HUES64 (cell line): ENCODE data around the gene L3MBTL2.
"Not testable (repeated sequence)": the region's sequence is repeated elsewhere in the genome, so short reads cannot be mapped to it uniquely, and the experiment has no call there.

Experiments
- H3K27ac ChIP-seq: 2 replicates; pipeline ENCODE4 v1.7.0; 2013; ENCODE audit warnings: low read depth, low read length, inconsistent platforms
- H3K27me3 ChIP-seq: 2 replicates; pipeline ENCODE4 v1.6.1; 2013; ENCODE audit warnings: mild to moderate bottlenecking, low read length; ENCODE audit not compliant: insufficient read depth
- H3K36me3 ChIP-seq: 2 replicates; pipeline ENCODE4 v1.6.1; 2013; ENCODE audit warnings: mild to moderate bottlenecking, low read length; ENCODE audit not compliant: insufficient read depth
- H3K4me1 ChIP-seq: 2 replicates; pipeline ENCODE4 v1.6.1; 2013; ENCODE audit warnings: mild to moderate bottlenecking, low read length, moderate library complexity; ENCODE audit not compliant: insufficient read depth
- H3K4me3 ChIP-seq: 2 replicates; pipeline ENCODE4 v1.5.1; 2013; ENCODE audit warnings: mild to moderate bottlenecking, low read length, moderate library complexity
- H3K9ac ChIP-seq: 2 replicates; pipeline ENCODE4 v1.6.1; 2013; ENCODE audit warnings: mild to moderate bottlenecking, low read depth, low read length
- H3K9me3 ChIP-seq: 2 replicates; pipeline ENCODE4 v1.6.1; 2013; ENCODE audit warnings: low read depth, low read length; ENCODE audit not compliant: insufficient read depth
- WGBS: fragments of 150-250, 120-280 bp; methylation state at CpG from one replicate; pipeline ENCODE4 v1.1.7; 2013; ENCODE audit warnings: missing lambda C conversion rate; 5-methylcytosine and 5-hydroxymethylcytosine counted together

Gene L3MBTL2

GRCh38 chr22:41257696-41258095 lies 52.6 kb downstream of the L3MBTL2 start:
- H3K27ac ChIP-seq = no peak overlapping the region
- H3K9ac ChIP-seq = no peak overlapping the region; the same call in 1 of the 2 replicates
- 96% methylated on average over 11 of the region's 11 CpGs for WGBS
- no peaks in the 10 kb centered on the region for H3K4me1 ChIP-seq
- no peaks in the 10 kb centered on the region for H3K9me3 ChIP-seq
- no peak overlapping the region for H3K4me3 ChIP-seq
- no peaks in the 10 kb centered on the region for H3K27me3 ChIP-seq
- H3K36me3 ChIP-seq = peaks cover 97% of the 10 kb centered on the region

- H3K27ac ChIP-seq, H3K9ac ChIP-seq, H3K9me3 ChIP-seq, H3K4me3 ChIP-seq, H3K4me1 ChIP-seq, H3K27me3 ChIP-seq: not testable (repeated sequence)
- H3K36me3 ChIP-seq = peaks cover 97% of the 10 kb centered on the region
- 98% methylated on average over 4 of the region's 4 CpGs for WGBS
Observed at GRCh38 chr22:41259756-41260155, 54.6 kb downstream of the L3MBTL2 start.

GRCh38 chr22:41260871-41261270 lies 55.8 kb downstream of the L3MBTL2 start:
- peaks cover 96% of the 10 kb centered on the region for H3K36me3 ChIP-seq
- no peaks in the 10 kb centered on the region for H3K9me3 ChIP-seq
- no peak overlapping the region for H3K4me3 ChIP-seq
- no peak overlapping the region for H3K27ac ChIP-seq
- H3K9ac ChIP-seq = no peak overlapping the region
- no peaks in the 10 kb centered on the region for H3K27me3 ChIP-seq
- WGBS = 97% methylated on average over 7 of the region's 7 CpGs
- no peaks in the 10 kb centered on the region for H3K4me1 ChIP-seq

GRCh38 chr22:41261541-41262249 lies 56.6 kb downstream of the L3MBTL2 start:
- H3K4me1 ChIP-seq = no peaks in the 10 kb centered on the region
- no peaks in the 10 kb centered on the region for H3K27me3 ChIP-seq
- no peaks in the 10 kb centered on the region for H3K9me3 ChIP-seq
- no peak overlapping the region for H3K27ac ChIP-seq
- no peak overlapping the region for H3K9ac ChIP-seq
- 92% methylated on average over 12 of the region's 12 CpGs for WGBS
- H3K4me3 ChIP-seq = no peak overlapping the region
- H3K36me3 ChIP-seq = peaks cover 95% of the 10 kb centered on the region

- H3K36me3 ChIP-seq = peaks cover 93% of the 10 kb centered on the region
Observed at GRCh38 chr22:41262250-41262765, 57.2 kb downstream of the L3MBTL2 start.

GRCh38 chr22:41263704-41264103 lies 58.6 kb downstream of the L3MBTL2 start:
- peaks cover 93% of the 10 kb centered on the region for H3K36me3 ChIP-seq
- H3K27me3 ChIP-seq = no peaks in the 10 kb centered on the region
- H3K27ac ChIP-seq = no peak overlapping the region
- H3K9ac ChIP-seq = no peak overlapping the region
- 100% methylated on average over 2 of the region's 2 CpGs for WGBS
- H3K4me3 ChIP-seq = no peak overlapping the region
- H3K4me1 ChIP-seq = no peaks in the 10 kb centered on the region
- no peaks in the 10 kb centered on the region for H3K9me3 ChIP-seq

More at GRCh38 chr22:41262250-41262765, 57.2 kb downstream of the L3MBTL2 start:
- H3K9me3 ChIP-seq = no peaks in the 10 kb centered on the region
- H3K4me1 ChIP-seq = no peaks in the 10 kb centered on the region
- H3K9ac ChIP-seq = no peak overlapping the region
- no peak overlapping the region for H3K4me3 ChIP-seq
- H3K27me3 ChIP-seq = no peaks in the 10 kb centered on the region
- no peak overlapping the region for H3K27ac ChIP-seq
- WGBS = 96% methylated on average over 15 of the region's 15 CpGs

- Histone ChIP-seq H3K4me1 (no peaks in the 10 kb centered on the region), H3K27me3 (no peaks in the 10 kb centered on the region), H3K9me3 (no peaks in the 10 kb centered on the region), H3K27ac (no peak overlapping the region), H3K36me3 (peaks cover 93% of the 10 kb centered on the region), H3K4me3 (no peak overlapping the region), H3K9ac (no peak overlapping the region)
- WGBS = 96% methylated on average over 15 of the region's 15 CpGs
Observed at GRCh38 chr22:41264408-41264941, 59.4 kb downstream of the L3MBTL2 start.

- Histone ChIP-seq H3K27me3 (no peaks in the 10 kb centered on the region), H3K4me3 (no peak overlapping the region), H3K9ac (no peak overlapping the region), H3K36me3 (peaks cover 86% of the 10 kb centered on the region), H3K27ac (no peak overlapping the region), H3K4me1 (no peaks in the 10 kb centered on the region), H3K9me3 (no peaks in the 10 kb centered on the region)
- WGBS = 96% methylated on average over 16 of the region's 16 CpGs
Observed at GRCh38 chr22:41267958-41268357, 62.8 kb downstream of the L3MBTL2 start.

GRCh38 chr22:41271787-41272186 lies 66.7 kb downstream of the L3MBTL2 start:
- peaks cover 87% of the 10 kb centered on the region for H3K36me3 ChIP-seq

GRCh38 chr22:41273128-41273527 lies 68.0 kb downstream of the L3MBTL2 start:
- H3K9ac ChIP-seq = no peak overlapping the region
- H3K36me3 ChIP-seq = peaks cover 86% of the 10 kb centered on the region
- H3K4me1 ChIP-seq = no peaks in the 10 kb centered on the region
- H3K27me3 ChIP-seq = no peaks in the 10 kb centered on the region
- 96% methylated on average over 7 of the region's 7 CpGs for WGBS
- H3K9me3 ChIP-seq = no peaks in the 10 kb centered on the region
- H3K27ac ChIP-seq = no peak overlapping the region
- H3K4me3 ChIP-seq = no peak overlapping the region

More at GRCh38 chr22:41271787-41272186, 66.7 kb downstream of the L3MBTL2 start:
- WGBS = 95% methylated on average over 9 of the region's 9 CpGs
- Histone ChIP-seq H3K27me3 (no peaks in the 10 kb centered on the region), H3K4me3 (no peak overlapping the region), H3K9me3 (no peaks in the 10 kb centered on the region), H3K4me1 (no peaks in the 10 kb centered on the region), H3K27ac (no peak overlapping the region), H3K9ac (no peak overlapping the region)

GRCh38 chr22:41274856-41275255 lies 69.7 kb downstream of the L3MBTL2 start:
- Histone ChIP-seq H3K27ac (no peak overlapping the region), H3K9ac (no peak overlapping the region), H3K4me1 (no peaks in the 10 kb centered on the region), H3K36me3 (peaks cover 87% of the 10 kb centered on the region), H3K4me3 (no peak overlapping the region), H3K9me3 (no peaks in the 10 kb centered on the region), H3K27me3 (no peaks in the 10 kb centered on the region)
- WGBS = 95% methylated on average over 4 of the region's 4 CpGs
